Fibroblast of the aortic adventitia (primary cell): Measurements from ENCODE around the gene OFD1. TPM values are rescaled to one million over a fixed set of nuclear protein-coding genes. Genes with fewer than 3 reads are reported as not detected.

ENCODE experiments used
- DNase-seq: peaks from one replicate; pipeline ENCODE4 v3.0.0-alpha.2; 2010; ENCODE audit warnings: low read depth
- H3K4me3 ChIP-seq: 2 replicates; pipeline ENCODE4 v1.5.1; 2011; ENCODE audit warnings: low read depth, mild to moderate bottlenecking, control low read depth, low read length, moderate library complexity
- CTCF ChIP-seq: IDR thresholded peaks from 2 replicates; pipeline ENCODE4 v1.5.1; 2011; ENCODE audit warnings: mild to moderate bottlenecking, low read length, control low read depth, inconsistent platforms; ENCODE audit not compliant: insufficient read depth
- total RNA-seq: library from RNA; depleted of rRNA; stranded (reverse); fragments of >200 nt; gene quantifications from 2 replicates; pipeline ENCODE4 v1.2.3, GENCODE V29; 2012; ENCODE audit warnings: low replicate concordance

Gene OFD1
- total RNA-seq, 1 donor = 20.3 TPM

- TF ChIP-seq CTCF = peak; percentile 67
- peak; percentile 58 for DNase-seq
- H3K4me3 ChIP-seq = no peak overlapping the region
Measured at GRCh38 chrX:13750204-13750603, 15.7 kb downstream of the OFD1 start.

GRCh38 chrX:13750812-13751211 is 16.3 kb downstream of the OFD1 start:
- TF ChIP-seq CTCF = no peak
- H3K4me3 ChIP-seq = no peak overlapping the region
- DNase-seq = no peak

- DNase-seq = no peak
- no peak overlapping the region for H3K4me3 ChIP-seq
- no peak for TF ChIP-seq CTCF
Measured at GRCh38 chrX:13752141-13752540, 17.6 kb downstream of the OFD1 start.

- DNase-seq = no peak
- TF ChIP-seq CTCF = no peak
- H3K4me3 ChIP-seq = no peak overlapping the region
Measured at GRCh38 chrX:13752646-13753045, 18.1 kb downstream of the OFD1 start.

GRCh38 chrX:13754765-13755164 is 20.2 kb downstream of the OFD1 start:
- DNase-seq = no peak
- no peak overlapping the region for H3K4me3 ChIP-seq
- no peak for TF ChIP-seq CTCF

GRCh38 chrX:13755254-13755653 is 20.7 kb downstream of the OFD1 start:
- no peak for TF ChIP-seq CTCF
- no peak for DNase-seq
- H3K4me3 ChIP-seq = no peak overlapping the region

- no peak for TF ChIP-seq CTCF
- no peak overlapping the region for H3K4me3 ChIP-seq
- DNase-seq = no peak
Measured at GRCh38 chrX:13756381-13756780, 21.8 kb downstream of the OFD1 start.
